Mucosa of rectum (tissue), 2 donors: ENCODE results near the gene MKS1.

Source experiments
- H3K27ac ChIP-seq, 2 donors: one replicate each; pipeline ENCODE4 v1.7.0; 2013; ENCODE audit warnings: inconsistent platforms in 2 of 2, low read depth in 2 of 2, low read length in 2 of 2
- H3K27me3 ChIP-seq, 2 donors: one replicate each; pipeline ENCODE4 v1.7.0; 2013; ENCODE audit warnings: low read length in 2 of 2; ENCODE audit not compliant: control insufficient read depth in 2 of 2, insufficient read depth in 2 of 2
- H3K36me3 ChIP-seq, 2 donors: one replicate each; pipeline ENCODE4 v1.7.0; 2013; ENCODE audit warnings: low read length in 2 of 2; ENCODE audit not compliant: control insufficient read depth in 2 of 2, insufficient read depth in 2 of 2
- H3K4me1 ChIP-seq, 2 donors: one replicate each; pipeline ENCODE4 v1.7.0; 2013; ENCODE audit warnings: low read length in 2 of 2, mild to moderate bottlenecking in 1 of 2; ENCODE audit not compliant: control insufficient read depth in 2 of 2, insufficient read depth in 2 of 2
- H3K4me3 ChIP-seq, 2 donors: one replicate each; pipeline ENCODE4 v1.7.0; 2013; ENCODE audit warnings: low read length in 2 of 2
- H3K9ac ChIP-seq, 2 donors: one replicate each; pipeline ENCODE4 v1.7.0; 2013; ENCODE audit warnings: low read length in 2 of 2, low read depth in 1 of 2, mild to moderate bottlenecking in 1 of 2
- H3K9me3 ChIP-seq, 2 donors: one replicate each; pipeline ENCODE4 v1.7.0; 2013; ENCODE audit warnings: low read length in 2 of 2; ENCODE audit not compliant: control insufficient read depth in 2 of 2
- donor health status: healthy.
- donor health status: Normal muscosa, but diverticular disease.

The MKS1 gene

GRCh38 chr17:58172369-58173071, 46.5 kb downstream of the MKS1 start:
- Histone ChIP-seq H3K27ac (no peak overlapping the region), H3K4me1 (no peaks in the 10 kb centered on the region), H3K4me3 (no peak overlapping the region), H3K27me3 (no peaks in the 10 kb centered on the region), H3K9ac (no peak overlapping the region), H3K9me3 (no peaks in the 10 kb centered on the region), H3K36me3 (no peaks in the 10 kb centered on the region)

DNA sequence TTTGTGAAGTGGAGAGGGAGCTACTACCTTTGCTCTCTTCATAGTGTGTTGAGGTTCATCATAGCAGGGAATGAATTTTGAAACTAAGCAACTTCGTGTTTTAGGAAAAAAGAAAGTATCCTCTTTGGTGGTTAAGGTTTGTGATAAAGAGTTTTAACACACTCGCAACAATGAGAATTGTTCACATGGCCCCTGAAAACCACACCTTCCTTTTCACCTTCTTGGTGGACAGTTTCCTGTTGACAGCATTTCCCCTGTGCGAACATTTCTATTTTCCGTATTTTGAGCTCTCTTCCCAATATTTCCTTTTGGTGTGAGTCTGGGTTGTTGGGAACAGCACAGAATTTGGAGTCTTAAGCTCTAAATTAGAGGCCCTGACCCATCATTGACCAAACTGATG, 48.4 kb downstream of the MKS1 start:
- H3K4me3 ChIP-seq = no peak overlapping the region
- no peak overlapping the region for H3K9ac ChIP-seq
- H3K27me3 ChIP-seq = no peaks in the 10 kb centered on the region
- H3K4me1 ChIP-seq = no peaks in the 10 kb centered on the region
- H3K9me3 ChIP-seq = no peaks in the 10 kb centered on the region
- H3K36me3 ChIP-seq = no peaks in the 10 kb centered on the region
- no peak overlapping the region for H3K27ac ChIP-seq

DNA sequence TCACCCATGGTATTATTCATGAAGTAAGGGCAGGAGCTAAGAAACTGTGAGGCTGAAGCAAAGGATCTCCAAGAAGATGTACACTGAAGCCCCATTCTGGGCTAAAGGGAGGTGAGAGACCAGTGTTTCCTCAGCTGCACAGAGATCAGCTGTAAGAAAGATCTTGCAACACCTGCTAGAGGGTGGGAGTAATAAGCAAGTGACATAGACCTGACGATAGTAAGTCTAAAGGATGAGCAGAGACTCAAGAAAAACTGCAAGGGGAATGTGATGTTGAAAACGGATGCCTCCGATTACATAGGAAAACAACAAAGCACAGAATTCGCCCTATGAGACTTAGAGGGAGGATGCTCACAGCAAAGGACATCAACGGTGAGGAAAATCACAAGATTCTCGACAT, 52.4 kb downstream of the MKS1 start, which contains the start of gene OR4D2:
TSS of gene OR4D2 (plus strand) at position 301 of the 400 bp plus-strand sequence. CDS start 2,674 bp downstream, outside the sequence.
- no peaks in the 10 kb centered on the region for H3K27me3 ChIP-seq
- H3K27ac ChIP-seq = no peak within 1 kb of the TSS
- H3K9me3 ChIP-seq = no peaks in the 10 kb centered on the region

DNA sequence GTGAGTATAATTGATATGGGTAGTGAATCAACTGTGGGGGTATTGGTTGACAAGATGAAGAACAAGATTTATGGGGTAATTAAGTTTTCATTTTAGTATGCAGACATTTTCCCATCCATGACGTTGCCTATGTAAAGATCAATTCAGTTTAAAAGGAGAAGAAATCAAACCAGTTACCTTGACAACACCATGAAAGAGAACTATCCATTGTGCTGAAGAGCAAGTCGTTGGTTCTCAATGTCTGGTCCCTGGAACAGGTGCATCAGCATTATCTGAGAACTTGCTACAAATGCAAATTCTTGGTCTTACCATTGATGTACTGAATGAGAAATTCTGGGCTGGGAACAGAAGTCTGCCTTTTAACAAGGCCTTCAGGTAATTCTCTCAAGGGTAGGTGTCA, 53.1 kb downstream of the MKS1 start:
- Histone ChIP-seq H3K9ac (no peak overlapping the region), H3K9me3 (no peaks in the 10 kb centered on the region), H3K27me3 (no peaks in the 10 kb centered on the region), H3K27ac (no peak overlapping the region), H3K4me3 (no peak overlapping the region), H3K4me1 (no peaks in the 10 kb centered on the region), H3K36me3 (no peaks in the 10 kb centered on the region)

More for the DNA sequence above, 52.4 kb downstream of the MKS1 start, which contains the start of gene OR4D2:
- H3K4me3 ChIP-seq = no peak within 1 kb of the TSS
- H3K36me3 ChIP-seq = no peaks in the 10 kb centered on the region
- H3K4me1 ChIP-seq = no peaks in the 10 kb centered on the region
- no peak within 1 kb of the TSS for H3K9ac ChIP-seq

DNA sequence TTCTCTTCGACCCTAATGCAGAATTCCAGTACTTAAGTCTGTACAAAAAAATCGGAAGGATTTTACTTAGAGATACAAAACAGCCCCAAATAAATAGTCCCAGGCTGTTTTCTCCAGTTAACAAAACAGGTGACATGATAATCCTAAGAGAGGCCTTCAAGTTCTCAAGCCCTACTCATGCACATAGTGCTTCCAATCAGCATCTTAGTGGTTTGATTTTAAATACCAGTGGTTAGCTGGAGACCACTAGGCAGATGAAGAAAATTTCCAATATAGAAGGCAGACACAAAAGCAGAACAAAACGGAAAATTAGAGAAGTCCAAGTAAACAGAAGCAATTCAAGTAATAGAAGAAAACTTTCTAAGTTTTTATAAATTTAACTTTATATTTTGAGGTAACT, 57.5 kb downstream of the MKS1 start:
- H3K9ac ChIP-seq = no peak overlapping the region
- H3K9me3 ChIP-seq = no peaks in the 10 kb centered on the region
- peaks cover 8 to 13% of the 10 kb centered on the region in 2 donors for H3K27me3 ChIP-seq
- H3K36me3 ChIP-seq = no peaks in the 10 kb centered on the region
- no peak overlapping the region for H3K27ac ChIP-seq
- H3K4me3 ChIP-seq = no peak overlapping the region
- no peaks in the 10 kb centered on the region for H3K4me1 ChIP-seq

DNA sequence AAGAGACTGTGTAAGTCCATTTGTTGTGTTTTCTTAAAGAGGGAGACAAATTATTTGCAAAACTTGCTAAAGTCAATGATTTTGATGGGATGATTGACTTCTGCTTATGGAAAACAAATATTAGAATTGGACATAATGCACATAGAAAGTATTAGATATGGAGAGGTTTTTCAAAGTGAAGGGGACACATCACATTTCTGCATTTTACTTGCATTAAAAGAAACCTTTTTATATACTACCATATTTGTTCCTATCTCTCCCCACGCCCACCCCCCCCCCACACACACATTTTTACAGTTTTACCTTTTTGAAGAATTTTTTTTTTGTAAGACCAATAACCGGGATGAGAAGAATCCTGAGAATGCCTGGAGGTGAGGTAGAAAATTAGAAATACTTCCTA, 60.9 kb downstream of the MKS1 start:
- H3K9ac ChIP-seq = no peak overlapping the region
- H3K27ac ChIP-seq = no peak overlapping the region
- no peaks in the 10 kb centered on the region for H3K9me3 ChIP-seq
- no peaks in the 10 kb centered on the region for H3K36me3 ChIP-seq
- peaks cover 17 to 21% of the 10 kb centered on the region in 2 donors for H3K27me3 ChIP-seq
- no peak overlapping the region for H3K4me3 ChIP-seq
- no peaks in the 10 kb centered on the region for H3K4me1 ChIP-seq

DNA sequence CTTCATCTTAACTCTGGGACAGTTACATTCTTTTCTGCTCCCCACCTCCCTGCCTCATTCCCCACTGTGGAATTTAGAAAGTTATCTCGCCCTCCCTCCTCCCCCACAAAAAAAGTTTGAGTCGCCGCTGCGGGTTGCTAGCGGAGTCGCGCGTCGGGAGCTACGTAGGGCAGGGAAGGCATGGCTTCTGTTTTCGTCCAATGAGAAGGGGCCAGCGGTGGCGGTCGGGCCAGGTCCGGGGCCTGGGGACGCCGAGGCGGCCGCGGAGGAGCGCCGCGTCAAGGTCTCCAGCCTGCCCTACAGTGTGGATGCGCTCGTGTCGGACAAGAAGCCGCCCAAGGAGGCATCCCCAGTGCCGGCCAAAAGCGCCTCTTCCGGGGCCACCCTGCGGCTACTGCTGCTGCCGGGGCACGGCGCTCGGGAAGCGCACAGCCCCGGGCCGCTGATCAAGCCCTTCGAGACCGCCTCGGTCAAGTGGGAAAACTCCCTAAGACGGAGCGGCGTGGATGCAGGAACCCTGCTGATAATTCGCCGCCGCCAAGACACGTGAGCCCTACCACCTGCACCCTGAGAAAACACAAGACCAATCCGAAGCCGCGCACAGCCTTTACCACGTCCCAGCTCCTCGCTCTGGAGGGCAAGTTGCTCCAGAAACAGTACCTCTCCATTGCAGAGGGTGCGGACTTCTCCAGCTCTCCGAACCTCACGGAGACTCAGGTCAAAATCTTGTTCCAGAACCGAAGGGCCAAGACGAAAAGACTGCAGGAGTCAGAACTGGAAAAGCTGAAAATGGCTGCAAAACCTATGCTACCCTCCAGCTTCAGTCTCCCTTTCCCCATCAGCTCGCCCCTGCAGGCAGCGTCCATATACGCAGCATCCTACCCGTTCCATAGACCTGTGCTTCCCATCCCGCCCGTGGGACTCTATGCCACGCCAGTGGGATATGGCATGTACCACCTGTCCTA, 61.9 kb downstream of the MKS1 start:
- peak overlapping the region; percentile 33 to 64 for H3K4me3 ChIP-seq
- H3K27ac ChIP-seq = no peak overlapping the region
- H3K9ac ChIP-seq = peak overlapping the region in 1 of 2 donors; percentile 14
- H3K36me3 ChIP-seq = no peaks in the 10 kb centered on the region
- peaks cover 17 to 23% of the 10 kb centered on the region in 2 donors for H3K27me3 ChIP-seq
- no peaks in the 10 kb centered on the region for H3K9me3 ChIP-seq
- H3K4me1 ChIP-seq = no peaks in the 10 kb centered on the region
